SK-N-SH (cell line): ENCODE measurements around the gene CIITA.

ENCODE experiments used
- EZH2phosphoT487 ChIP-seq: fragments of 200-600 bp; sonication (generic); IDR thresholded peaks from 2 replicates; pipeline ENCODE4 v1.6.1; 2017; ENCODE audit warnings: low read depth, mixed run types, mild to moderate bottlenecking, antibody characterized with exemption, moderate library complexity, borderline replicate concordance
- POLR2AphosphoS5 ChIP-seq: IDR thresholded peaks from 2 replicates; pipeline ENCODE4 v1.6.1; 2012; ENCODE audit warnings: low read depth, low read length
- TAF1 ChIP-seq: IDR thresholded peaks from 2 replicates; pipeline ENCODE4 v1.6.1; 2012; ENCODE audit warnings: low read depth, mild to moderate bottlenecking, low read length, moderate library complexity, borderline replicate concordance
- TF ChIP-seq, protein P1 (sequence below): IDR thresholded peaks from 2 replicates; pipeline ENCODE4 v1.6.1; 2012; ENCODE audit warnings: mild to moderate bottlenecking, low read depth, low read length, moderate library complexity
- TF ChIP-seq, protein P2 (sequence below): fragments of 200-600 bp; sonication (generic); IDR thresholded peaks from 2 replicates; pipeline ENCODE4 v1.6.1; 2017; ENCODE audit warnings: antibody characterized with exemption, mild to moderate bottlenecking, moderate library complexity
- TF ChIP-seq, protein P3 (sequence below): fragments of 150-350 bp; IDR thresholded peaks from 2 replicates; pipeline ENCODE4 v1.6.1; 2016; ENCODE audit warnings: mild to moderate bottlenecking, low read depth, low read length
- TF ChIP-seq, protein P4 (sequence below): IDR thresholded peaks from 2 replicates; pipeline ENCODE4 v1.4.0; 2012; ENCODE audit warnings: low read depth

DNA sequence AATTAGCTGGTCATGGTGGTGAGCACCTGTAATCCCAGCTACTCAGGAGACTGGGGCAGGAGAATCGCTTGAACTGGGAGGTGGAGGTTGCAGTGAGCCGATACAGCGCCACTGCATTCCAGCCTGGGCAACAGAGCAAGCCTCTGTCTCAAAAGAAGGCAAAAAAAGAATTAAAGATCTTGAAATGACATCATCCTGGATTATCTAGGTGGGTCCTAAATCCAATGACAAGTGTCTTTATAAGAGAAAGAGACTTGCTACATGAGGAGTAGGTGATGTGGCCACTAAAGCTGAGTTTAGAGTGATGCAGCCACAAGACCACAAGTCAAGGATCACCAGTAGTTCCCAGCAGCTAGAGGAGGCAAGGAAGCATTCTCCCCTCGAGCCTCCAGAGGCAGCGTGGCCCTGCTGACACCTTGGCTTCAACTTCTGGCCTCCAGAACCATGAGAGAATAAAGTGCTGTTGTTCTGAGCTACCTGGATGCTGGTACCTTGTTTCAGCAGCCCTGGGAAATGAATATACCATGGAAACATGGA lies 15.8 kb downstream of the CIITA start:
- TF ChIP-seq TAF1 (no peak), EZH2phosphoT487 (no peak), POLR2AphosphoS5 (no peak)
- TF ChIP-seq, protein P1, sequence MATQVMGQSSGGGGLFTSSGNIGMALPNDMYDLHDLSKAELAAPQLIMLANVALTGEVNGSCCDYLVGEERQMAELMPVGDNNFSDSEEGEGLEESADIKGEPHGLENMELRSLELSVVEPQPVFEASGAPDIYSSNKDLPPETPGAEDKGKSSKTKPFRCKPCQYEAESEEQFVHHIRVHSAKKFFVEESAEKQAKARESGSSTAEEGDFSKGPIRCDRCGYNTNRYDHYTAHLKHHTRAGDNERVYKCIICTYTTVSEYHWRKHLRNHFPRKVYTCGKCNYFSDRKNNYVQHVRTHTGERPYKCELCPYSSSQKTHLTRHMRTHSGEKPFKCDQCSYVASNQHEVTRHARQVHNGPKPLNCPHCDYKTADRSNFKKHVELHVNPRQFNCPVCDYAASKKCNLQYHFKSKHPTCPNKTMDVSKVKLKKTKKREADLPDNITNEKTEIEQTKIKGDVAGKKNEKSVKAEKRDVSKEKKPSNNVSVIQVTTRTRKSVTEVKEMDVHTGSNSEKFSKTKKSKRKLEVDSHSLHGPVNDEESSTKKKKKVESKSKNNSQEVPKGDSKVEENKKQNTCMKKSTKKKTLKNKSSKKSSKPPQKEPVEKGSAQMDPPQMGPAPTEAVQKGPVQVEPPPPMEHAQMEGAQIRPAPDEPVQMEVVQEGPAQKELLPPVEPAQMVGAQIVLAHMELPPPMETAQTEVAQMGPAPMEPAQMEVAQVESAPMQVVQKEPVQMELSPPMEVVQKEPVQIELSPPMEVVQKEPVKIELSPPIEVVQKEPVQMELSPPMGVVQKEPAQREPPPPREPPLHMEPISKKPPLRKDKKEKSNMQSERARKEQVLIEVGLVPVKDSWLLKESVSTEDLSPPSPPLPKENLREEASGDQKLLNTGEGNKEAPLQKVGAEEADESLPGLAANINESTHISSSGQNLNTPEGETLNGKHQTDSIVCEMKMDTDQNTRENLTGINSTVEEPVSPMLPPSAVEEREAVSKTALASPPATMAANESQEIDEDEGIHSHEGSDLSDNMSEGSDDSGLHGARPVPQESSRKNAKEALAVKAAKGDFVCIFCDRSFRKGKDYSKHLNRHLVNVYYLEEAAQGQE = no peak
- TF ChIP-seq, protein P2, sequence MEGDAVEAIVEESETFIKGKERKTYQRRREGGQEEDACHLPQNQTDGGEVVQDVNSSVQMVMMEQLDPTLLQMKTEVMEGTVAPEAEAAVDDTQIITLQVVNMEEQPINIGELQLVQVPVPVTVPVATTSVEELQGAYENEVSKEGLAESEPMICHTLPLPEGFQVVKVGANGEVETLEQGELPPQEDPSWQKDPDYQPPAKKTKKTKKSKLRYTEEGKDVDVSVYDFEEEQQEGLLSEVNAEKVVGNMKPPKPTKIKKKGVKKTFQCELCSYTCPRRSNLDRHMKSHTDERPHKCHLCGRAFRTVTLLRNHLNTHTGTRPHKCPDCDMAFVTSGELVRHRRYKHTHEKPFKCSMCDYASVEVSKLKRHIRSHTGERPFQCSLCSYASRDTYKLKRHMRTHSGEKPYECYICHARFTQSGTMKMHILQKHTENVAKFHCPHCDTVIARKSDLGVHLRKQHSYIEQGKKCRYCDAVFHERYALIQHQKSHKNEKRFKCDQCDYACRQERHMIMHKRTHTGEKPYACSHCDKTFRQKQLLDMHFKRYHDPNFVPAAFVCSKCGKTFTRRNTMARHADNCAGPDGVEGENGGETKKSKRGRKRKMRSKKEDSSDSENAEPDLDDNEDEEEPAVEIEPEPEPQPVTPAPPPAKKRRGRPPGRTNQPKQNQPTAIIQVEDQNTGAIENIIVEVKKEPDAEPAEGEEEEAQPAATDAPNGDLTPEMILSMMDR = no peak
- TF ChIP-seq, protein P3, sequence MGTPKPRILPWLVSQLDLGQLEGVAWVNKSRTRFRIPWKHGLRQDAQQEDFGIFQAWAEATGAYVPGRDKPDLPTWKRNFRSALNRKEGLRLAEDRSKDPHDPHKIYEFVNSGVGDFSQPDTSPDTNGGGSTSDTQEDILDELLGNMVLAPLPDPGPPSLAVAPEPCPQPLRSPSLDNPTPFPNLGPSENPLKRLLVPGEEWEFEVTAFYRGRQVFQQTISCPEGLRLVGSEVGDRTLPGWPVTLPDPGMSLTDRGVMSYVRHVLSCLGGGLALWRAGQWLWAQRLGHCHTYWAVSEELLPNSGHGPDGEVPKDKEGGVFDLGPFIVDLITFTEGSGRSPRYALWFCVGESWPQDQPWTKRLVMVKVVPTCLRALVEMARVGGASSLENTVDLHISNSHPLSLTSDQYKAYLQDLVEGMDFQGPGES = no peak
- TF ChIP-seq, protein P4, sequence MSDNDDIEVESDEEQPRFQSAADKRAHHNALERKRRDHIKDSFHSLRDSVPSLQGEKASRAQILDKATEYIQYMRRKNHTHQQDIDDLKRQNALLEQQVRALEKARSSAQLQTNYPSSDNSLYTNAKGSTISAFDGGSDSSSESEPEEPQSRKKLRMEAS = no peak
